GM10266 (cell line): ENCODE data around the gene LGR4.
A peak's percentile ranks its signal among the peaks of the same experiment; 100 is the strongest.
"Not testable (repeated sequence)": the region's sequence is repeated elsewhere in the genome, so short reads cannot be mapped to it uniquely, and the experiment has no call there.

Experiments
- DNase-seq: peaks from one replicate; pipeline ENCODE4 v3.0.0; 2012; ENCODE audit errors: extremely low spot score
- TF ChIP-seq, protein P1 (sequence below): IDR thresholded peaks from 2 replicates; pipeline ENCODE4 v1.5.1; 2012; ENCODE audit warnings: mild to moderate bottlenecking, low read depth; ENCODE audit not compliant: control insufficient read depth, insufficient read depth; ENCODE audit errors: missing control alignments

LGR4 gene, protein sequence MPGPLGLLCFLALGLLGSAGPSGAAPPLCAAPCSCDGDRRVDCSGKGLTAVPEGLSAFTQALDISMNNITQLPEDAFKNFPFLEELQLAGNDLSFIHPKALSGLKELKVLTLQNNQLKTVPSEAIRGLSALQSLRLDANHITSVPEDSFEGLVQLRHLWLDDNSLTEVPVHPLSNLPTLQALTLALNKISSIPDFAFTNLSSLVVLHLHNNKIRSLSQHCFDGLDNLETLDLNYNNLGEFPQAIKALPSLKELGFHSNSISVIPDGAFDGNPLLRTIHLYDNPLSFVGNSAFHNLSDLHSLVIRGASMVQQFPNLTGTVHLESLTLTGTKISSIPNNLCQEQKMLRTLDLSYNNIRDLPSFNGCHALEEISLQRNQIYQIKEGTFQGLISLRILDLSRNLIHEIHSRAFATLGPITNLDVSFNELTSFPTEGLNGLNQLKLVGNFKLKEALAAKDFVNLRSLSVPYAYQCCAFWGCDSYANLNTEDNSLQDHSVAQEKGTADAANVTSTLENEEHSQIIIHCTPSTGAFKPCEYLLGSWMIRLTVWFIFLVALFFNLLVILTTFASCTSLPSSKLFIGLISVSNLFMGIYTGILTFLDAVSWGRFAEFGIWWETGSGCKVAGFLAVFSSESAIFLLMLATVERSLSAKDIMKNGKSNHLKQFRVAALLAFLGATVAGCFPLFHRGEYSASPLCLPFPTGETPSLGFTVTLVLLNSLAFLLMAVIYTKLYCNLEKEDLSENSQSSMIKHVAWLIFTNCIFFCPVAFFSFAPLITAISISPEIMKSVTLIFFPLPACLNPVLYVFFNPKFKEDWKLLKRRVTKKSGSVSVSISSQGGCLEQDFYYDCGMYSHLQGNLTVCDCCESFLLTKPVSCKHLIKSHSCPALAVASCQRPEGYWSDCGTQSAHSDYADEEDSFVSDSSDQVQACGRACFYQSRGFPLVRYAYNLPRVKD

DNA sequence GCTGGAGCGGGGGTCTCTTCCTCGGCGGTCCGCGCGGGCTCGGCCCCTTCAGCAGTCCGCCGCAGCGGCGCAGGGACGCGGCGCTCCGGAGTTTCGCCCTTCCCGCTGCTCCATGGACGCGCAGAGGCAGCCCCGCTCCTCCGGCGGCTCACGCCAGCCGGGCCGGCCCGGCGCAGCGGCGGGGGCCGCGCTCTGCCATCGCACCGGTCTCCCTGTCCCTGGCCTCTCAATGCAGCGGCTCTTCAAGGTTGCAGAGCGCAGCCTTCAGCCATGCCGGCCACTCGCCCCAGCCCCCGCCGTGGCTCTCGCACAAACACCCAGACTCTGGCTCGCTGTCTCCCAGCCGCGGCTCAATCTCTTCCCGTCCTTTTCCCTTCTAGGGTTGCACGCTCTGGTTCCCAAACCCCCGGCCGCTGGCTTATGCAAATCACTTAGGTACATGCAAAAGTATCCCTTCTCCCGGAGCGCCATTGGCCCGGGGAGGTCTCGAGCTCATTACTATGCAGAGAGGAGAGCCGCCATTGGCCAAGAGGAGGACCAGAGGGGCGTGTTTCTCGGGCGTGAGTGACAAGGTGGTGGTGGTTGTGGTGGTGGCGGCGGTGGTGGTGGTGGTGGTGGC lies at the start of gene LGR4:
Gene LGR4, minus strand, starts transcription at position 393 of the 619 bp plus-strand sequence. CDS start 488 bp downstream, outside the sequence.
- TF ChIP-seq, protein P1, sequence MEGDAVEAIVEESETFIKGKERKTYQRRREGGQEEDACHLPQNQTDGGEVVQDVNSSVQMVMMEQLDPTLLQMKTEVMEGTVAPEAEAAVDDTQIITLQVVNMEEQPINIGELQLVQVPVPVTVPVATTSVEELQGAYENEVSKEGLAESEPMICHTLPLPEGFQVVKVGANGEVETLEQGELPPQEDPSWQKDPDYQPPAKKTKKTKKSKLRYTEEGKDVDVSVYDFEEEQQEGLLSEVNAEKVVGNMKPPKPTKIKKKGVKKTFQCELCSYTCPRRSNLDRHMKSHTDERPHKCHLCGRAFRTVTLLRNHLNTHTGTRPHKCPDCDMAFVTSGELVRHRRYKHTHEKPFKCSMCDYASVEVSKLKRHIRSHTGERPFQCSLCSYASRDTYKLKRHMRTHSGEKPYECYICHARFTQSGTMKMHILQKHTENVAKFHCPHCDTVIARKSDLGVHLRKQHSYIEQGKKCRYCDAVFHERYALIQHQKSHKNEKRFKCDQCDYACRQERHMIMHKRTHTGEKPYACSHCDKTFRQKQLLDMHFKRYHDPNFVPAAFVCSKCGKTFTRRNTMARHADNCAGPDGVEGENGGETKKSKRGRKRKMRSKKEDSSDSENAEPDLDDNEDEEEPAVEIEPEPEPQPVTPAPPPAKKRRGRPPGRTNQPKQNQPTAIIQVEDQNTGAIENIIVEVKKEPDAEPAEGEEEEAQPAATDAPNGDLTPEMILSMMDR = no peak
- DNase-seq = peak; percentile 79

DNA sequence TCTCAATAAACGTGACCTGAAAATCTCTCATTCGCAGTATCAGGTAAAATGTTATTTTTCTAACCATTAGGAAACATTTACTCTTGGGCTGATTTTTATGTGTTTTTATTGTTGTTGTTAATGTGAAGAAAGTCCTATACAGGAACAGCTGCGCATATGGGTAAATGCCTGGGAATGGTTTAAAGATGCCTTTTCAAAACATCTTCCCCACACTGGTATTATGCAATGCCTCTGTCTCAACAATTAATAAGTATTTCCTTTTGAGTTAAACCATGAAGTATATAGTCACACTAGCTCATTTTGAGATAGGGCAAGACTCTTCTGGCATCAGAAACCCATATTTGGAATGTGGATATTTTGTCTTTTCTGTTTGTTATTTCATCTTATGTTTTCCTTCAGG lies 47.6 kb upstream of the LGR4 start:
- no peak for DNase-seq
- TF ChIP-seq, protein P1 = no peak

DNA sequence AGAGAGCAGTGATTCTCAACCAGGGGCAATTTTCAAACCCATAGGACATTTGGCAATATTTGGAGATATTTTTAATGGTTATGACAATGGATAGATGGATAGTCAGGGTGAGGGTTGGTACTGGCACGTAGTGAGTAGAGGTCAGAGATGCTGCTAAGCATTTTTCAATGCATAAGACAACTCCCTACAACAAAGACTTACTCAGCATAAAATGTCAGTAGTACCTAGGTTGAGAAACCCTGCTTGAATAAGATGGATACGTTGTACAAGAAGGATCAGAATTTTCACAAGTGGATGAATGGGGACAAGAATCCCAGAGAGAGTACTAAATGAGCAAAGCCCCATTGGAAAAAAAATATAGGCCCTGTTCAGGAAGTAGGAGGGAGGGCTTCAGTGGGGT lies 45.9 kb upstream of the LGR4 start:
- no peak for DNase-seq
- TF ChIP-seq, protein P1 = no peak

DNA sequence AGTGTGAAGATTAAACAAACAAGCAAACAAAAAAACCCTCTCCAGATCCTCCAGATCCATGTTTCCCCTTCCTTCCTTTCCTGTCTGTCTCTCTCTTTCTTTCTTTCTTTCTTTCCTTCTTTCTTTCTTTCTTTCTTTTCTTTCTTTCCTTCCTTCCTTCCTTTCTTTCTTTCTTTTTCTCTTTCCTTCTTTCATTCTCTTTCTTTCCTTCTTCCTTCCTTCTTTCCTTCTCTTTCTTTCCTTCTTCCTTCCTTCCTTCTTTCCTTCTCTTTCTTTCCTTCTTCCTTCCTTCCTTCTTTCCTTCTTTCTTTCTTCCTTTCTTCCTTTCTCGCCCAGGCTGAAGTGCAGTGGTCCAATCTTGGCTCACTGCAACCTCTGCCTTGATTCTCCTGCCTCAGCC lies 44.9 kb upstream of the LGR4 start:
- DNase-seq = not testable (repeated sequence)

DNA sequence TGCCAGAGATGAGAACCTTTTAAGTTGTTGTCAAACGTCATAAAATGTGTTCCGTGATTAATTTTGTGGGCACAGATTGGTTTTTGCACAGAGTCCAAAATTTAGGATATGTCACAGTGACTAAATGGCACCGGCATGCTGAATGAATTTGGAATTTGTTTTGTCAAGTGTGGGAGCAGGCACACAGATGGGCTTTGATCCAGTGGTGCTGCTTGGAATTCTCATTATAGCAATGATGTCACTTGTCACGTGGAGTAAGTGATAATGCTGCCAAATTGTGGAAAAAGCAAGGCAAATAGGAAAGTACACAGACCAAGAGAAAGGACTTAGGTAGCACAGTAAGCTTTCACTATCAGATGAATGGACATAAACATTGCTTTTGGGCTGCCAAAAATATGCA lies 42.0 kb upstream of the LGR4 start:
- TF ChIP-seq, protein P1 = no peak
- DNase-seq = no peak

DNA sequence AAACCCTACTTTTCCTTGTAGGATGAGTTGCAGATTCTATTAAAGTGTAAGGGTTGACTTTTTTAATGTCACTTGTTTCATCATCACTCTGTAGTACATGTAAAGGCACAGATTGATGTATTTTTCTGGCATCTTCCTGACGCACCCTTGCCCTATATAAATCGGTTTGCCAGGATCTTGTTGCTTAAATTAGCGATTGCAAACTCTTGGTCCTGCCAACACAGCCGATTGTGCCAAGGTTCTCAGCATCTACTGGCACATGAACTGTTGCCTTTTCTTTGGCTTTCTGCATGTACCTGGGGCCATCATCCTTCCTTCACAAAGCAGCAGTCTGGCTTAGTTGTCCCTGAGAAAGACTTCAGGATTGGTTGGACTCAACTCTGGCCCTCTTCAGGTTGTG lies 41.5 kb upstream of the LGR4 start:
- DNase-seq = no peak
- TF ChIP-seq, protein P1 = no peak

DNA sequence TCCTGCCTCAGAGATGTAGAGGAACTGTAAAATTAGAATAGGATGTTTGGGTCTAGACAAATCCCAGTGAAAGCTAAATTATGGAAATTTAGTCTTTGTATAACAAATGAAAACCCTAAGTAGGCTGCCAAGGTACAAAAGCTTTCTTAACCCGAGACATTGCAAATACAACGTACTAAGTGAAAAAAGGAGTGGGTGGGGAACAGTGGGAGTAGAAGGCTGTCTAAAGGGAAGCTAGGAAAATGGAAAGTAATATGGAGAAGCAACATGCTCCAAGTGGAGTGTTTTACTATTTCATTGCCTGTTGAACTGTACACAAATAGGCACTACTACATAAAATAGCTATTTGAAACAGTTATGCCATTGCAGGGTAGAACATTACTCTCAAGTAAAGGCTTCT lies 40.8 kb upstream of the LGR4 start:
- TF ChIP-seq, protein P1 = no peak
- DNase-seq = no peak
